Mucosa of descending colon (tissue), 3 donors: ENCODE data around the gene NADK2. TPM values are rescaled to one million over a fixed set of nuclear protein-coding genes. Genes with fewer than 3 reads are reported as not detected.

Source experiments
- ATAC-seq: fragments of 200-7000 bp; cut with Tn5 transposase; one replicate; pipeline ENCODE4 v1.9.1; 2020; ENCODE audit warnings: mild to moderate bottlenecking, moderate library complexity
- DNase-seq, 3 donors: peaks; one replicate each; pipeline ENCODE4 v3.0.0-alpha.2; 2020
- H3K36me3 ChIP-seq: fragments of 200-600 bp; one replicate; pipeline ENCODE4 v1.8.0; 2021; ENCODE audit warnings: low read depth, mild to moderate bottlenecking
- H3K4me1 ChIP-seq: fragments of 200-600 bp; one replicate; pipeline ENCODE4 v1.8.0; 2021; ENCODE audit warnings: low read depth, mild to moderate bottlenecking
- H3K4me3 ChIP-seq: fragments of 200-600 bp; one replicate; pipeline ENCODE4 v1.8.0; 2021; ENCODE audit warnings: mild to moderate bottlenecking
- H3K9me3 ChIP-seq: fragments of 200-600 bp; one replicate; pipeline ENCODE4 v1.8.0; 2021; ENCODE audit warnings: mild to moderate bottlenecking
- intact Hi-C, 2 donors: fragments of 100-400 bp; cut with DNase I in 1 of 2; cut with micrococcal nuclease in 1 of 2; formaldehyde crosslinking; loops; one replicate each; pipeline versions ENCODE4 v1.11.0 to v1.11.1; 2022; cut with DNase I, micrococcal nuclease
- total RNA-seq, 3 donors: library from RNA; stranded (reverse); fragmentation: NEBNext Ultra II Directional in 2 of 3; extraction: Animal tissue kit (Norgen Biotek cat#: 25700) in 2 of 3; gene quantifications; one replicate each; pipeline versions ENCODE4 v1.2.1 to v1.2.4, GENCODE V29; 2021 to 2023
- TF ChIP-seq, protein P1 (sequence below): fragments of 200-600 bp; IDR thresholded peaks from one replicate; pipeline ENCODE4 v1.8.0; 2022; ENCODE audit warnings: antibody characterized with exemption, mild to moderate bottlenecking
- donor health status: DM: no; HTN: no; CAD: no; lungs with moderate emphysema.
- donor health status: DM: no; HTN: no; CAD: no.
- donor health status: DM: no; HTN: yes; CAD: no.

The NADK2 gene
- total RNA-seq, 3 donors from 2014 or later, result 24.3 to 50.3 (median 24.8) TPM

DNA sequence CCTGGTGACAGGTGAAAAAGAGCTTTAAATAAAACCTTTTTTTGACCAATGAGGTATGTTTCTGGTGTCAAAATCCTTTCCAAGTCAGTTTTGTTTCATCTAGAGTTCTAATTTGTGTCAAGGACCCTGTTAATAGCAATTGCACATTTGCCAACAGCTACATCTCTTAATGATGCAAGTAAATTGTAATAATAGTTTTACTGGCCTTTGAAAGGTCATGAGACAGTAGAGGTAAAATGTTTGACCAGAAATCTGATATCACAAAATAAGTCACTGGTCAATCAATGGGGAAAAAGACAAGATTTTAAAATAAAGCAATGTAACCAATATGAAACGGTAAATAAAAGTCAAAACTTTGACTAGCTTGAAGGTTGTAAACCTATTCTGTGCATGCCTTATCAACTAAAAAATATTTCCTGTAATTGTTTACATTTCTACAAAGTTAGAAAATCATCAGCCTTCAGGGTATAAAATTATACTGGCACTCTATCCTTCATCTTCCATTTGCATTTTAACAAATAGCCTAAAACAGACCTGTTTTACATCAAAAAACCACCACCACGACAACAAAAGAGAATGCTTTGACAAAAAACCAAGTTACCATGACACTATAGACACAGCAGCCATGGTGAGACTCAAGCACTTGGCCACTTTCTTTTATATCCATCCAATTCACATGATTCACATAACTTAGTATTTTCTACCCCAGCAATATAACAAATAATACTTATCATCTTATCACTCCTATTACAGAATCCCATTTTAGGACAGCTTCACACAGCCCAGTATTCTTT is 3.0 kb downstream of the NADK2 start:
- ATAC-seq, result no peak

GRCh38 chr5:36237751-36238150 is 4.0 kb downstream of the NADK2 start:
- H3K36me3 ChIP-seq, result peaks cover 4% of the 10 kb centered on the region
- H3K4me1 ChIP-seq, result peaks cover 11% of the 10 kb centered on the region
- no peaks in the 10 kb centered on the region for H3K9me3 ChIP-seq
- intact Hi-C loops, result no loop called here
- TF ChIP-seq, protein P1, sequence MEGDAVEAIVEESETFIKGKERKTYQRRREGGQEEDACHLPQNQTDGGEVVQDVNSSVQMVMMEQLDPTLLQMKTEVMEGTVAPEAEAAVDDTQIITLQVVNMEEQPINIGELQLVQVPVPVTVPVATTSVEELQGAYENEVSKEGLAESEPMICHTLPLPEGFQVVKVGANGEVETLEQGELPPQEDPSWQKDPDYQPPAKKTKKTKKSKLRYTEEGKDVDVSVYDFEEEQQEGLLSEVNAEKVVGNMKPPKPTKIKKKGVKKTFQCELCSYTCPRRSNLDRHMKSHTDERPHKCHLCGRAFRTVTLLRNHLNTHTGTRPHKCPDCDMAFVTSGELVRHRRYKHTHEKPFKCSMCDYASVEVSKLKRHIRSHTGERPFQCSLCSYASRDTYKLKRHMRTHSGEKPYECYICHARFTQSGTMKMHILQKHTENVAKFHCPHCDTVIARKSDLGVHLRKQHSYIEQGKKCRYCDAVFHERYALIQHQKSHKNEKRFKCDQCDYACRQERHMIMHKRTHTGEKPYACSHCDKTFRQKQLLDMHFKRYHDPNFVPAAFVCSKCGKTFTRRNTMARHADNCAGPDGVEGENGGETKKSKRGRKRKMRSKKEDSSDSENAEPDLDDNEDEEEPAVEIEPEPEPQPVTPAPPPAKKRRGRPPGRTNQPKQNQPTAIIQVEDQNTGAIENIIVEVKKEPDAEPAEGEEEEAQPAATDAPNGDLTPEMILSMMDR, result no peak
- H3K4me3 ChIP-seq, result no peak overlapping the region
- no peak for ATAC-seq
- DNase-seq, result no peak

More for the DNA sequence above, 3.0 kb downstream of the NADK2 start:
- Histone ChIP-seq H3K4me3 (no peak overlapping the region), H3K36me3 (peaks cover 4% of the 10 kb centered on the region), H3K4me1 (peaks cover 13% of the 10 kb centered on the region), H3K9me3 (no peaks in the 10 kb centered on the region)
- intact Hi-C loops, result no loop called here
- DNase-seq, result no peak
- TF ChIP-seq, protein P1, result no peak

- Histone ChIP-seq H3K4me1 (peaks cover 11% of the 10 kb centered on the region), H3K9me3 (no peaks in the 10 kb centered on the region), H3K4me3 (no peak overlapping the region), H3K36me3 (peaks cover under 1% of the 10 kb centered on the region)
- intact Hi-C loops, result no loop called here
- TF ChIP-seq, protein P1, result no peak
- no peak for DNase-seq
- ATAC-seq, result no peak
Measured at GRCh38 chr5:36236801-36237200, 4.9 kb downstream of the NADK2 start.

DNA sequence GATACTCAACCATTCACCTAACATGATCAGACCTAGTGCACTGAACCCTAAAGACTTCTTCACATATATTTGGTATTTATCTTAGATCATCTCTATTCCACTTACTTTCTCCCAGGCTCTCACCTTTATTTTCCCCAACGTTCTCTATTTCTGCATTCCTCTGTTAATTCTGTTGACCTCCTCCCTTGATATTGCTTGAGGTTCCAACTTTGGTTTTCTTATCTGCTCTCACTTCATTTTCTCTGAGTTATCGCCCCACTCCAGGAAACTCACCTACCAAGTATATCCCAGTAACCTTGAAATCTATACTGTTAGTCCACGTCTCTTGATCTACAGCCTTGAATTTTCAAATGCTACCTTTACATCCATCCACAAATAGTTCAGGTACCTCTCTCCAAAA is 9.2 kb downstream of the NADK2 start:
- H3K9me3 ChIP-seq, result no peaks in the 10 kb centered on the region
- no peaks in the 10 kb centered on the region for H3K4me1 ChIP-seq
- no peaks in the 10 kb centered on the region for H3K36me3 ChIP-seq
- no peak for DNase-seq
- TF ChIP-seq, protein P1, result no peak
- no peak for ATAC-seq
- H3K4me3 ChIP-seq, result no peak overlapping the region
- intact Hi-C loops, result no loop called here

GRCh38 chr5:36230151-36230790 is 11.5 kb downstream of the NADK2 start:
- Histone ChIP-seq H3K9me3 (no peaks in the 10 kb centered on the region), H3K4me1 (no peaks in the 10 kb centered on the region), H3K4me3 (no peak overlapping the region), H3K36me3 (no peaks in the 10 kb centered on the region)
- DNase-seq (no peak), ATAC-seq (no peak)
- TF ChIP-seq, protein P1, result no peak
- intact Hi-C loops, result no loop called here
